Trophoblast cell (in vitro differentiated cells and primary cell): Measurements from ENCODE around the gene COL4A1.

Source experiments
- DNase-seq, 2 donors: peaks; one replicate each; pipeline ENCODE4 v3.0.0-alpha.2; 2016
- H2AFZ ChIP-seq: 2 replicates; pipeline ENCODE4 v1.6.1; 2013; ENCODE audit warnings: low read length, moderate library complexity, mild to moderate bottlenecking; ENCODE audit not compliant: insufficient read depth, poor library complexity
- H2AK5ac ChIP-seq: 2 replicates; pipeline ENCODE4 v1.6.1; 2013; ENCODE audit warnings: mild to moderate bottlenecking, low read length
- H2BK120ac ChIP-seq: 2 replicates; pipeline ENCODE4 v1.6.1; 2013; ENCODE audit warnings: low read length, mild to moderate bottlenecking, moderate library complexity; ENCODE audit not compliant: insufficient read depth, poor library complexity
- H2BK12ac ChIP-seq: 2 replicates; pipeline ENCODE4 v1.6.1; 2013; ENCODE audit warnings: mild to moderate bottlenecking, low read length, moderate library complexity
- H2BK5ac ChIP-seq: 2 replicates; pipeline ENCODE4 v1.6.1; 2013; ENCODE audit warnings: low read length, low read depth, moderate library complexity, mild to moderate bottlenecking; ENCODE audit not compliant: poor library complexity
- H3K14ac ChIP-seq: 2 replicates; pipeline ENCODE4 v1.6.1; 2013; ENCODE audit warnings: mild to moderate bottlenecking, low read length
- H3K18ac ChIP-seq: 2 replicates; pipeline ENCODE4 v1.6.1; 2013; ENCODE audit warnings: mild to moderate bottlenecking, low read length
- H3K23ac ChIP-seq: 2 replicates; pipeline ENCODE4 v1.6.1; 2013; ENCODE audit warnings: low read length
- H3K27ac ChIP-seq: 2 replicates; pipeline ENCODE4 v1.5.1; 2013; ENCODE audit warnings: low read depth, mild to moderate bottlenecking, inconsistent platforms, low read length, moderate library complexity
- H3K27me3 ChIP-seq: 2 replicates; pipeline ENCODE4 v1.6.1; 2013; ENCODE audit warnings: inconsistent platforms, mild to moderate bottlenecking, low read length, moderate library complexity; ENCODE audit not compliant: insufficient read depth
- H3K36me3 ChIP-seq, 2 experiments: 1 replicate in 1 of 2; 2 replicates in 1 of 2; pipeline ENCODE4 v1.6.1; 2013; ENCODE audit warnings: low read length in 2 of 2, mild to moderate bottlenecking in 2 of 2, moderate library complexity in 1 of 2; ENCODE audit not compliant: insufficient read depth in 2 of 2, control insufficient read depth in 1 of 2
- H3K4ac ChIP-seq: 2 replicates; pipeline ENCODE4 v1.6.1; 2013; ENCODE audit warnings: low read depth, mild to moderate bottlenecking, low read length, moderate library complexity
- H3K4me1 ChIP-seq, 2 experiments: 1 replicate in 1 of 2; 2 replicates in 1 of 2; pipeline ENCODE4 v1.6.1; 2013; ENCODE audit warnings: low read length in 2 of 2, mild to moderate bottlenecking in 2 of 2, moderate library complexity in 1 of 2; ENCODE audit not compliant: insufficient read depth in 2 of 2, control insufficient read depth in 1 of 2
- H3K4me2 ChIP-seq: 2 replicates; pipeline ENCODE4 v1.6.1; 2013; ENCODE audit warnings: inconsistent platforms, mild to moderate bottlenecking, low read length, moderate library complexity
- H3K4me3 ChIP-seq: 2 replicates; pipeline ENCODE4 v1.5.1; 2013; ENCODE audit warnings: mild to moderate bottlenecking, low read depth, low read length, inconsistent platforms
- H3K79me1 ChIP-seq: one replicate; pipeline ENCODE4 v1.6.1; 2013; ENCODE audit warnings: low read length
- H3K79me2 ChIP-seq: 2 replicates; pipeline ENCODE4 v1.6.1; 2013; ENCODE audit warnings: low read length, mild to moderate bottlenecking; ENCODE audit not compliant: control insufficient read depth, insufficient read depth, poor library complexity
- H3K9ac ChIP-seq: 2 replicates; pipeline ENCODE4 v1.6.1; 2013; ENCODE audit warnings: mild to moderate bottlenecking, low read length
- H3K9me3 ChIP-seq: 2 replicates; pipeline ENCODE4 v1.6.1; 2013; ENCODE audit warnings: low read depth, mild to moderate bottlenecking, control low read depth, inconsistent platforms, low read length; ENCODE audit not compliant: insufficient read depth
- H4K12ac ChIP-seq: 2 replicates; pipeline ENCODE4 v1.6.1; 2013; ENCODE audit warnings: low read depth, mild to moderate bottlenecking, low read length, moderate library complexity
- H4K8ac ChIP-seq: 2 replicates; pipeline ENCODE4 v1.6.1; 2013; ENCODE audit warnings: low read depth, mild to moderate bottlenecking, low read length, moderate library complexity
- H4K91ac ChIP-seq: one replicate; pipeline ENCODE4 v1.6.1; 2013; ENCODE audit warnings: low read depth, mild to moderate bottlenecking, low read length, moderate library complexity
- WGBS: extraction: QIAGEN DNeasy Blood & Tissue Kit; methylation state at CpG from one replicate; pipeline ENCODE4 v1.1.7; 2013; ENCODE audit warnings: missing lambda C conversion rate; ENCODE audit not compliant: insufficient read length, insufficient coverage; ENCODE audit errors: extremely low coverage; 5-methylcytosine and 5-hydroxymethylcytosine counted together

Gene COL4A1

DNA sequence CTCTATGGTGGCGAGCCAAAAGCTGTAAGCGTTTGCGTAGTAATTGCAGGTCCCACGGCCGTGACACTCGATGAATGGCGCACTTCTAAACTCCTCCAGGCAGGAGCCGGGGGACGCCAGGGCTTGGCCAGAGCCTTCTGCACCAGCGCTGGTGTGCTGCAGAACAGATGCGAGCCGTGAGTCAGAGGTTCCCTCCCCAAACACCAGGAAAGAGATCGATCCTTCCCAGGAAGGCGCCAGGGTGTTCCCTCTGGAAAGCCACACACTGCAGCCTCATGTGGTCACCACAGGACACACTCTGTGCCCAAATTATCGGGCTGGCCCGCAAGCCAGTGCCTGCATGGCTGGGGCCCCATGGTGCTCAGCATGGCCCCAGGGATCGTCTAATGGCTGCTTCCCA, 154.6 kb downstream of the COL4A1 start:
- Histone ChIP-seq H2AK5ac (no peak overlapping the region), H3K27me3 (no peaks in the 10 kb centered on the region), H3K36me3 (peaks cover 39 to 66% of the 10 kb centered on the region in 2 experiments), H3K79me2 (no peaks in the 10 kb centered on the region), H3K27ac (no peak overlapping the region), H3K4ac (no peak overlapping the region), H3K4me2 (no peak overlapping the region), H3K9ac (no peak overlapping the region), H2BK120ac (no peak overlapping the region), H4K8ac (no peak overlapping the region), H4K12ac (no peak overlapping the region), H3K4me1 (no peaks in the 10 kb centered on the region), H4K91ac (no peak overlapping the region), H3K79me1 (no peaks in the 10 kb centered on the region), H2AFZ (no peak overlapping the region), H2BK12ac (no peak overlapping the region), H3K9me3 (peaks cover 3% of the 10 kb centered on the region), H3K14ac (no peak overlapping the region), H3K18ac (no peak overlapping the region), H2BK5ac (no peak overlapping the region), H3K23ac (no peak overlapping the region), H3K4me3 (no peak overlapping the region)
- DNase-seq, result no peak
- WGBS, result no CpG with 5 or more reads among the region's 17 CpGs

GRCh38 chr13:110151462-110151861, 155.5 kb downstream of the COL4A1 start:
- WGBS, result no CpG with 5 or more reads among the region's 12 CpGs

GRCh38 chr13:110150384-110151101, 156.4 kb downstream of the COL4A1 start:
- Histone ChIP-seq H4K8ac (no peak overlapping the region), H3K27ac (no peak overlapping the region), H3K4ac (no peak overlapping the region), H3K4me3 (no peak overlapping the region), H3K9ac (no peak overlapping the region), H2AFZ (no peak overlapping the region), H3K4me1 (no peaks in the 10 kb centered on the region), H4K12ac (no peak overlapping the region), H3K4me2 (no peak overlapping the region), H2BK5ac (no peak overlapping the region), H2BK12ac (no peak overlapping the region), H3K18ac (no peak overlapping the region), H2BK120ac (no peak overlapping the region), H3K9me3 (peaks cover 2% of the 10 kb centered on the region), H3K23ac (no peak overlapping the region), H3K14ac (no peak overlapping the region), H4K91ac (no peak overlapping the region), H3K36me3 (peaks cover 38 to 52% of the 10 kb centered on the region in 2 experiments), H3K27me3 (no peaks in the 10 kb centered on the region), H2AK5ac (no peak overlapping the region), H3K79me2 (no peaks in the 10 kb centered on the region), H3K79me1 (no peaks in the 10 kb centered on the region)
- no CpG with 5 or more reads among the region's 15 CpGs for WGBS
- no peak for DNase-seq

More at GRCh38 chr13:110151462-110151861, 155.5 kb downstream of the COL4A1 start:
- H3K27me3 ChIP-seq, result no peaks in the 10 kb centered on the region
- no peak overlapping the region for H3K18ac ChIP-seq
- no peak overlapping the region for H2BK120ac ChIP-seq
- H3K9ac ChIP-seq, result no peak overlapping the region
- H2BK5ac ChIP-seq, result no peak overlapping the region
- peaks cover 44 to 60% of the 10 kb centered on the region in 2 experiments for H3K36me3 ChIP-seq
- no peak overlapping the region for H2AK5ac ChIP-seq
- H3K4me2 ChIP-seq, result no peak overlapping the region
- H4K8ac ChIP-seq, result no peak overlapping the region
- H3K14ac ChIP-seq, result no peak overlapping the region
- H3K4me1 ChIP-seq, result no peaks in the 10 kb centered on the region
- no peaks in the 10 kb centered on the region for H3K79me2 ChIP-seq
- peaks cover 3% of the 10 kb centered on the region for H3K9me3 ChIP-seq
- H4K91ac ChIP-seq, result no peak overlapping the region
- H4K12ac ChIP-seq, result no peak overlapping the region
- H3K4ac ChIP-seq, result no peak overlapping the region
- H3K4me3 ChIP-seq, result no peak overlapping the region
- H2AFZ ChIP-seq, result no peak overlapping the region
- H3K23ac ChIP-seq, result no peak overlapping the region
- no peaks in the 10 kb centered on the region for H3K79me1 ChIP-seq
- no peak for DNase-seq
- H2BK12ac ChIP-seq, result no peak overlapping the region
- H3K27ac ChIP-seq, result no peak overlapping the region

- H3K4me1 ChIP-seq, result no peaks in the 10 kb centered on the region
- no CpG with 5 or more reads among the region's 7 CpGs for WGBS
These were observed 157.9 kb downstream of the COL4A1 start for GRCh38 chr13:110149036-110149435.

More at GRCh38 chr13:110149036-110149435, 157.9 kb downstream of the COL4A1 start:
- Histone ChIP-seq H3K18ac (no peak overlapping the region), H4K91ac (no peak overlapping the region), H3K9ac (no peak overlapping the region), H3K4me3 (no peak overlapping the region), H2BK120ac (no peak overlapping the region), H2BK12ac (no peak overlapping the region), H3K79me2 (no peaks in the 10 kb centered on the region), H3K27me3 (no peaks in the 10 kb centered on the region), H3K4me2 (no peak overlapping the region), H3K79me1 (no peaks in the 10 kb centered on the region), H3K36me3 (peaks cover 29 to 38% of the 10 kb centered on the region in 2 experiments), H2AK5ac (no peak overlapping the region), H3K14ac (no peak overlapping the region), H2BK5ac (no peak overlapping the region), H2AFZ (no peak overlapping the region), H3K23ac (no peak overlapping the region), H4K12ac (no peak overlapping the region), H4K8ac (no peak overlapping the region), H3K9me3 (peaks cover 2% of the 10 kb centered on the region), H3K4ac (no peak overlapping the region), H3K27ac (no peak overlapping the region)
- DNase-seq, result no peak
